Thyroid gland (tissue), 4 donors: ENCODE results near the gene PGM5.

Experiments used
- POLR2A ChIP-seq, 2 donors: fragments of 450-650 bp; IDR thresholded peaks; one replicate each; pipeline ENCODE4 v1.6.1; 2017; ENCODE audit warnings: antibody characterized with exemption in 2 of 2, mild to moderate bottlenecking in 2 of 2, moderate library complexity in 1 of 2
- TF ChIP-seq, protein P1 (sequence below), 6 experiments: fragments of 200-600 bp in 3 of 6; fragments of 450-650 bp in 3 of 6; sonication (generic) in 3 of 6; IDR thresholded peaks; one replicate each; pipeline ENCODE4 v1.5.1; 2016 to 2019; ENCODE audit warnings: antibody characterized with exemption in 6 of 6, mild to moderate bottlenecking in 2 of 6, inconsistent platforms in 1 of 6, moderate library complexity in 1 of 6

GRCh38 chr9:68429631-68430030 is 73.2 kb downstream of the PGM5 start:
- TF ChIP-seq, protein P1, sequence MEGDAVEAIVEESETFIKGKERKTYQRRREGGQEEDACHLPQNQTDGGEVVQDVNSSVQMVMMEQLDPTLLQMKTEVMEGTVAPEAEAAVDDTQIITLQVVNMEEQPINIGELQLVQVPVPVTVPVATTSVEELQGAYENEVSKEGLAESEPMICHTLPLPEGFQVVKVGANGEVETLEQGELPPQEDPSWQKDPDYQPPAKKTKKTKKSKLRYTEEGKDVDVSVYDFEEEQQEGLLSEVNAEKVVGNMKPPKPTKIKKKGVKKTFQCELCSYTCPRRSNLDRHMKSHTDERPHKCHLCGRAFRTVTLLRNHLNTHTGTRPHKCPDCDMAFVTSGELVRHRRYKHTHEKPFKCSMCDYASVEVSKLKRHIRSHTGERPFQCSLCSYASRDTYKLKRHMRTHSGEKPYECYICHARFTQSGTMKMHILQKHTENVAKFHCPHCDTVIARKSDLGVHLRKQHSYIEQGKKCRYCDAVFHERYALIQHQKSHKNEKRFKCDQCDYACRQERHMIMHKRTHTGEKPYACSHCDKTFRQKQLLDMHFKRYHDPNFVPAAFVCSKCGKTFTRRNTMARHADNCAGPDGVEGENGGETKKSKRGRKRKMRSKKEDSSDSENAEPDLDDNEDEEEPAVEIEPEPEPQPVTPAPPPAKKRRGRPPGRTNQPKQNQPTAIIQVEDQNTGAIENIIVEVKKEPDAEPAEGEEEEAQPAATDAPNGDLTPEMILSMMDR (IDR thresholded peaks at IDR 0.05) = no peak
- no peak for TF ChIP-seq POLR2A (IDR thresholded peaks at IDR 0.05)
